Measurements from ENCODE around the gene NSD1. TPM values are rescaled to one million over a fixed set of nuclear protein-coding genes. Genes with fewer than 3 reads are reported as not detected.
"Not testable (repeated sequence)": the region's sequence is repeated elsewhere in the genome, so short reads cannot be mapped to it uniquely, and the experiment has no call there.

Gene NSD1
- total and polyA plus RNA-seq, 2 donors (not counting 1 experiment from before 2014, with no cell fraction given), result 19.3 to 52.8 TPM

DNA sequence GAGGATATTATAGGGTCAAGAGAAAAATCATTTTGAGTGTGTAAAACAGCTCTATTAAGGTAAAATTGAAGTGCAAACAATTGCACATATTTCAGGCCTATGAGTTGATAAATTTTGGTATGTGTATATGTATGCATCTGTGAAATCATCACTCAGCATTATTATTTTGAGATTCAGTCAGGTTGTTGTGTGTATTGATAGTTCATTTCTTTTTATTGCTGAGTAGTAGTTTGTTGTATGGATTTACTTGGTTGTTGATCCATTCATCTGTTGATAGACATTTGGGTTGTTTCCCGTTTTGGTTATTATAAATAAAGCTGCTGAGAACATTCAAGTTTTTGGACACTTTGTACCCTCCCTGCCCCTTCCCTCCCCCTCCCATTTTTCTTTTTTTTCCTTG lies 119.7 kb downstream of the NSD1 start:
- Histone ChIP-seq H4K20me1 (ENCODE audit: control insufficient read depth, extremely low read depth, insufficient read depth, low read length) (no peaks in the 10 kb centered on the region), H3K27me3 (ENCODE audit: control insufficient read depth, insufficient read depth, low read length) (no peaks in the 10 kb centered on the region), H2AFZ (ENCODE audit: low read length) (no peak overlapping the region), H3K9me3 (ENCODE audit: control insufficient read depth, insufficient read depth, low read depth, low read length) (no peaks in the 10 kb centered on the region), H3K4me2 (ENCODE audit: extremely low read depth, insufficient read depth, low read length) (no peak overlapping the region), H3K9ac (ENCODE audit: insufficient read depth, low read length) (no peak overlapping the region), H3K36me3 (ENCODE audit: control insufficient read depth, insufficient read depth, low read length) (peaks cover 4% of the 10 kb centered on the region), H3K79me2 (ENCODE audit: control insufficient read depth, insufficient read depth, low read length) (no peaks in the 10 kb centered on the region), H3K27ac (ENCODE audit: insufficient read depth, low read length) (no peak overlapping the region), H3K4me1 (ENCODE audit: control insufficient read depth, extremely low read depth, insufficient read depth, low read length) (no peaks in the 10 kb centered on the region), H3K4me3 (replicated peaks in 1 of 4; ENCODE audit: control extremely low read depth in 1 of 4, insufficient read depth in 1 of 4, low read depth in 3 of 4, low read length in 4 of 4) (no peak overlapping the region)
- no peak for DNase-seq (ENCODE audit: low read depth in 2 of 2)
- TF ChIP-seq, protein P1, sequence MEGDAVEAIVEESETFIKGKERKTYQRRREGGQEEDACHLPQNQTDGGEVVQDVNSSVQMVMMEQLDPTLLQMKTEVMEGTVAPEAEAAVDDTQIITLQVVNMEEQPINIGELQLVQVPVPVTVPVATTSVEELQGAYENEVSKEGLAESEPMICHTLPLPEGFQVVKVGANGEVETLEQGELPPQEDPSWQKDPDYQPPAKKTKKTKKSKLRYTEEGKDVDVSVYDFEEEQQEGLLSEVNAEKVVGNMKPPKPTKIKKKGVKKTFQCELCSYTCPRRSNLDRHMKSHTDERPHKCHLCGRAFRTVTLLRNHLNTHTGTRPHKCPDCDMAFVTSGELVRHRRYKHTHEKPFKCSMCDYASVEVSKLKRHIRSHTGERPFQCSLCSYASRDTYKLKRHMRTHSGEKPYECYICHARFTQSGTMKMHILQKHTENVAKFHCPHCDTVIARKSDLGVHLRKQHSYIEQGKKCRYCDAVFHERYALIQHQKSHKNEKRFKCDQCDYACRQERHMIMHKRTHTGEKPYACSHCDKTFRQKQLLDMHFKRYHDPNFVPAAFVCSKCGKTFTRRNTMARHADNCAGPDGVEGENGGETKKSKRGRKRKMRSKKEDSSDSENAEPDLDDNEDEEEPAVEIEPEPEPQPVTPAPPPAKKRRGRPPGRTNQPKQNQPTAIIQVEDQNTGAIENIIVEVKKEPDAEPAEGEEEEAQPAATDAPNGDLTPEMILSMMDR (conservative IDR thresholded peaks at IDR 0.05 in 1 of 2, IDR thresholded peaks at IDR 0.05 in 1 of 2; ENCODE audit: low read depth in 1 of 2, low read length in 2 of 2), result no peak
- TF ChIP-seq EZH2 (IDR thresholded peaks at IDR 0.05; ENCODE audit: low read length, missing control alignments), result no peak

DNA sequence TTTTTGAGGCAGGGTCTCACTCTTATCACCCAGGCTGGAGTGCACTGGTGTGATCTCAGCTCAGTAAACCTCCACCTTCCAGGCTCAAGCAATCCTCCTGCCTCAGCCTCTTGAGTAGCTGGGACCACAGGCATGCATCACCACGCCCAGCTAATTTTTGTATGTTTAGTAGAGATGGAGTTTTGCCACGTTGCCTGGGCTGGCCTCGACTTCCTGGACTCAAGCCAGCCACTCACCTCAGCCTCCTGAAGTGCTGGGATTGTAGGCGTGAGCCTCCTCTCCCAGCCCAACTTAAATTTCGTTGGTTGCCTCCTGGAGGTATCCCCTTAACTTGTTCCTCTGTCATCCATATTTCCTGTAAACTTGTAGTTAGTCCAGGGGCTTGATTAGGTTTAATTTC lies 122.7 kb downstream of the NSD1 start:
- Histone ChIP-seq H3K27ac (ENCODE audit: insufficient read depth, low read length) (no peak overlapping the region), H3K4me2 (ENCODE audit: extremely low read depth, insufficient read depth, low read length) (no peak overlapping the region), H3K36me3 (ENCODE audit: control insufficient read depth, insufficient read depth, low read length) (peaks cover 2% of the 10 kb centered on the region), H3K4me1 (ENCODE audit: control insufficient read depth, extremely low read depth, insufficient read depth, low read length) (no peaks in the 10 kb centered on the region), H3K27me3 (ENCODE audit: control insufficient read depth, insufficient read depth, low read length) (no peaks in the 10 kb centered on the region), H2AFZ (ENCODE audit: low read length) (no peak overlapping the region), H3K9me3 (ENCODE audit: control insufficient read depth, insufficient read depth, low read depth, low read length) (no peaks in the 10 kb centered on the region), H4K20me1 (ENCODE audit: control insufficient read depth, extremely low read depth, insufficient read depth, low read length) (no peaks in the 10 kb centered on the region), H3K4me3 (replicated peaks in 1 of 4; ENCODE audit: control extremely low read depth in 1 of 4, insufficient read depth in 1 of 4, low read depth in 3 of 4, low read length in 4 of 4) (no peak overlapping the region), H3K9ac (ENCODE audit: insufficient read depth, low read length) (no peak overlapping the region), H3K79me2 (ENCODE audit: control insufficient read depth, insufficient read depth, low read length) (no peaks in the 10 kb centered on the region)
- peak in 1 of 2 donors; percentile 43 for DNase-seq (ENCODE audit: low read depth in 2 of 2)
- TF ChIP-seq EZH2 (IDR thresholded peaks at IDR 0.05; ENCODE audit: low read length, missing control alignments), result no peak
- TF ChIP-seq, protein P1 (conservative IDR thresholded peaks at IDR 0.05 in 1 of 2, IDR thresholded peaks at IDR 0.05 in 1 of 2; ENCODE audit: low read depth in 1 of 2, low read length in 2 of 2), result no peak

DNA sequence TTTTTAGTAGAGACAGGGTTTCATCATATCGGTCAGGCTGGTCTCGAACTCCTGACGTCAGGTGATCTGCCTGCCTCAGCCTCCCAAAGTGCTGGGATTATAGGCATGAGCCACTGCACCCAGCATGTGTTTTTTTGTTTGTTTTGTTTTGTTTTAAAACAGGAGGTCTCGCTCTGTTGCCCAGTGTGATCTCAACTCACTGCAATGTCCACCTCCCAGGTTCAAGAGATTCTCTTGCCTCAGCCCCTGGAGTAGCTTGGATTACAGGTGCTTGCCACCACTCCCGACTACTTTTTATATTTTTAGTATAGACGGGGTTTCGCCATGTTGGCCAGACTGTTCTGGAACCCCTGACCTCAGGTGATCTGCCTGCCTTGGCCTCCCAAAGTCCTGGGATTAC lies 125.1 kb downstream of the NSD1 start:
- H3K27me3 ChIP-seq (ENCODE audit: control insufficient read depth, insufficient read depth, low read length); H2AFZ ChIP-seq (ENCODE audit: low read length); H3K9ac ChIP-seq (ENCODE audit: insufficient read depth, low read length); H3K79me2 ChIP-seq (ENCODE audit: control insufficient read depth, insufficient read depth, low read length); H3K4me2 ChIP-seq (ENCODE audit: extremely low read depth, insufficient read depth, low read length); DNase-seq (ENCODE audit: low read depth in 2 of 2); H3K4me1 ChIP-seq (ENCODE audit: control insufficient read depth, extremely low read depth, insufficient read depth, low read length); H3K9me3 ChIP-seq (ENCODE audit: control insufficient read depth, insufficient read depth, low read depth, low read length); H3K36me3 ChIP-seq (ENCODE audit: control insufficient read depth, insufficient read depth, low read length); H3K27ac ChIP-seq (ENCODE audit: insufficient read depth, low read length); H3K4me3 ChIP-seq (replicated peaks in 1 of 4; ENCODE audit: control extremely low read depth in 1 of 4, insufficient read depth in 1 of 4, low read depth in 3 of 4, low read length in 4 of 4); H4K20me1 ChIP-seq (ENCODE audit: control insufficient read depth, extremely low read depth, insufficient read depth, low read length): not testable (repeated sequence)

All from fibroblast of lung (primary cell).